Measurements from ENCODE around the gene CLCF1. TPM values are rescaled to one million over a fixed set of nuclear protein-coding genes. Genes with fewer than 3 reads are reported as not detected.

Gene CLCF1
- total and polyA plus RNA-seq, 10 of the 15 experiments (the other 5 are each of a cell fraction or from before 2014, with no cell fraction given), result 0.16 to 2.1 (median 0.63) TPM; not detected in 1

DNA sequence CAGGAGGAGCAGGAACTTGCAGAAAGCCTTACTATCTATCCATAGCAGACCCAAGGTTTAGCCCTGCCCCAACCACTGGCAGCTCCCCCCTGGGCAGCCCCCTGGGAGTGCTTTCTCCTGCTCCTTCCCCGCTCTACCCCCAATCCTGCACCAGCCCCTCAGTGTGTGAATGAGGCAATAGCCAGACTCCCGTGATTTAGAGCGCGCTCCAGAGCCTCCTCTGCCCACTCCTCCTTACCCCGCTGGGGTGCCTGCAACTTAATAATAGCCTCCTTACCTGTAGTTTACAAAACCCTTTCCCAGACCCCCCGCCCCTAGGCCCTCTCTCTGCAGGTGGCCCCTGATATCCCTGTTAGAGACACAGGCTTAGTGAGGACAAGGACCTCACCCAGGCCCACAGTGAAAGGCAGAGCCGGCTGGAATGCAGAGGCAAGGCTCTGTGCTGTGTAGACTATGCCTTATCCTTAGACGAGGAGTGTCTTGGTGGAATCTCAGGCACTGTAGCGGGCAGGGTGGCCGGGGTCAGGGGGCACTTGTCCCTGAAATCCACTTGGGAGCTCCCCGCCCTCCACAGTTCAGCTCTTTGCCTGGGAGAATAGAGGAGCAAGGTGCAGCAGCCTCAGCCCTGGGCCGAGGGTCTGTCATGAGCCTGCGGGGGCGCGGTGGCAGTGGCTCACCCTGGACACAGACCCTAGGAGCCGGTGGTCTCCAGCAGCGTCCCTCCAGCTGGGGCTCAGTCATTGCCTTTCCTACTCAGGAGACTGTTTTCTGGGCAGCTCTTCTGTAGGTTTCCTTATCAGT lies 37.8 kb upstream of the CLCF1 start:
- ATAC-seq (no peak), FAIRE-seq (no peak), DNase-seq (ENCODE audit: low read depth, low spot score) (no peak)
- RAD21 ChIA-PET (ENCODE audit: unreplicated experiment), result interaction anchor here (1.6 to 3.0 kb wide), 2 partner anchors 10 to 58 kb away, joined by 5 to 12 read pairs; partner anchors contain the start of genes POLD4 and PPP1CA
- H3K9me3 ChIP-seq (replicated peaks; ENCODE audit: control insufficient read depth, insufficient read depth, low read length), result no peaks in the 10 kb centered on the region
- POLR2A ChIA-PET, result interaction anchor here (2.6 to 2.8 kb wide), 2 partner anchors 7 to 10 kb away, joined by 13 to 16 read pairs; partner anchors contain the start of genes PPP1CA and TBC1D10C
- intact Hi-C loops (cut with micrococcal nuclease; ENCODE audit: unreplicated experiment) (no loop called here), in situ Hi-C loops (cut with MboI) (no loop called here)
- 90% methylated on average over 17 of the region's 17 CpGs for WGBS (ENCODE audit: insufficient coverage, insufficient replicate concordance, low lambda C conversion rate, missing lambda C conversion rate)
- H3K9ac ChIP-seq (ENCODE audit: control insufficient read depth, insufficient read depth, low read length), result no peak overlapping the region
- no peaks in the 10 kb centered on the region for H4K20me1 ChIP-seq (ENCODE audit: control insufficient read depth, insufficient read depth)
- no peak overlapping the region for H3K27ac ChIP-seq (ENCODE audit: control insufficient read depth, insufficient read depth)
- H3K79me2 ChIP-seq (ENCODE audit: control insufficient read depth, insufficient read depth, low read length), result peaks cover 3% of the 10 kb centered on the region
- peaks cover 0 to 4% of the 10 kb centered on the region in 2 experiments; a peak in 3 of 4 replicates for H3K27me3 ChIP-seq (replicated peaks in 1 of 2; ENCODE audit: control insufficient read depth in 2 of 2, insufficient read depth in 2 of 2, low read length in 1 of 2)
- H3K4me2 ChIP-seq (ENCODE audit: control insufficient read depth, insufficient read depth), result no peak overlapping the region
- BruUV-seq (replicated peaks), result no TSS peak
- TF ChIP-seq POU2F2 (IDR thresholded peaks at IDR 0.05; ENCODE audit: borderline replicate concordance, low read depth, low read length) (no peak), EP300 (IDR thresholded peaks at IDR 0.05; ENCODE audit: borderline replicate concordance in 1 of 2, control insufficient read depth in 1 of 2, low read depth in 2 of 2, low read length in 2 of 2) (no peak), POLR2AphosphoS2 (IDR thresholded peaks at IDR 0.05; ENCODE audit: low read depth, low read length) (0 out of 2 replicates have a peak, but pooled peaks have one; percentile 53)
- TF ChIP-seq, protein P1, sequence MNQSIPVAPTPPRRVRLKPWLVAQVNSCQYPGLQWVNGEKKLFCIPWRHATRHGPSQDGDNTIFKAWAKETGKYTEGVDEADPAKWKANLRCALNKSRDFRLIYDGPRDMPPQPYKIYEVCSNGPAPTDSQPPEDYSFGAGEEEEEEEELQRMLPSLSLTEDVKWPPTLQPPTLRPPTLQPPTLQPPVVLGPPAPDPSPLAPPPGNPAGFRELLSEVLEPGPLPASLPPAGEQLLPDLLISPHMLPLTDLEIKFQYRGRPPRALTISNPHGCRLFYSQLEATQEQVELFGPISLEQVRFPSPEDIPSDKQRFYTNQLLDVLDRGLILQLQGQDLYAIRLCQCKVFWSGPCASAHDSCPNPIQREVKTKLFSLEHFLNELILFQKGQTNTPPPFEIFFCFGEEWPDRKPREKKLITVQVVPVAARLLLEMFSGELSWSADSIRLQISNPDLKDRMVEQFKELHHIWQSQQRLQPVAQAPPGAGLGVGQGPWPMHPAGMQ (IDR thresholded peaks at IDR 0.05; ENCODE audit: borderline replicate concordance), result no peak
- TF ChIP-seq, protein P2, sequence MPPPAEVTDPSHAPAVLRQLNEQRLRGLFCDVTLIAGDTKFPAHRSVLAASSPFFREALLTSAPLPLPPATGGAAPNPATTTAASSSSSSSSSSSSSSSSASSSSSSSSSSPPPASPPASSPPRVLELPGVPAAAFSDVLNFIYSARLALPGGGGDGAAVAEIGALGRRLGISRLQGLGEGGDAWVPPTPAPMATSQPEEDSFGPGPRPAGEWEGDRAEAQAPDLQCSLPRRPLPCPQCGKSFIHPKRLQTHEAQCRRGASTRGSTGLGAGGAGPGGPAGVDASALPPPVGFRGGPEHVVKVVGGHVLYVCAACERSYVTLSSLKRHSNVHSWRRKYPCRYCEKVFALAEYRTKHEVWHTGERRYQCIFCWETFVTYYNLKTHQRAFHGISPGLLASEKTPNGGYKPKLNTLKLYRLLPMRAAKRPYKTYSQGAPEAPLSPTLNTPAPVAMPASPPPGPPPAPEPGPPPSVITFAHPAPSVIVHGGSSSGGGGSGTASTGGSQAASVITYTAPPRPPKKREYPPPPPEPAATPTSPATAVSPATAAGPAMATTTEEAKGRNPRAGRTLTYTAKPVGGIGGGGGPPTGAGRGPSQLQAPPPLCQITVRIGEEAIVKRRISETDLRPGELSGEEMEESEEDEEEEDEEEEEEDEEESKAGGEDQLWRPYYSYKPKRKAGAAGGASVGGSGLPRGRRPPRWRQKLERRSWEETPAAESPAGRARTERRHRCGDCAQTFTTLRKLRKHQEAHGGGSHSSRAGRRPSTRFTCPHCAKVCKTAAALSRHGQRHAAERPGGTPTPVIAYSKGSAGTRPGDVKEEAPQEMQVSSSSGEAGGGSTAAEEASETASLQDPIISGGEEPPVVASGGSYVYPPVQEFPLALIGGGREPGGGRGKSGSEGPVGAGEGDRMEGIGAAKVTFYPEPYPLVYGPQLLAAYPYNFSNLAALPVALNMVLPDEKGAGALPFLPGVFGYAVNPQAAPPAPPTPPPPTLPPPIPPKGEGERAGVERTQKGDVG (CRISPR knock-in tag; IDR thresholded peaks at IDR 0.05), result no peak
- TF ChIP-seq, protein P3, sequence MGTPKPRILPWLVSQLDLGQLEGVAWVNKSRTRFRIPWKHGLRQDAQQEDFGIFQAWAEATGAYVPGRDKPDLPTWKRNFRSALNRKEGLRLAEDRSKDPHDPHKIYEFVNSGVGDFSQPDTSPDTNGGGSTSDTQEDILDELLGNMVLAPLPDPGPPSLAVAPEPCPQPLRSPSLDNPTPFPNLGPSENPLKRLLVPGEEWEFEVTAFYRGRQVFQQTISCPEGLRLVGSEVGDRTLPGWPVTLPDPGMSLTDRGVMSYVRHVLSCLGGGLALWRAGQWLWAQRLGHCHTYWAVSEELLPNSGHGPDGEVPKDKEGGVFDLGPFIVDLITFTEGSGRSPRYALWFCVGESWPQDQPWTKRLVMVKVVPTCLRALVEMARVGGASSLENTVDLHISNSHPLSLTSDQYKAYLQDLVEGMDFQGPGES (IDR thresholded peaks at IDR 0.05), result no peak
- TF ChIP-seq, protein P4, sequence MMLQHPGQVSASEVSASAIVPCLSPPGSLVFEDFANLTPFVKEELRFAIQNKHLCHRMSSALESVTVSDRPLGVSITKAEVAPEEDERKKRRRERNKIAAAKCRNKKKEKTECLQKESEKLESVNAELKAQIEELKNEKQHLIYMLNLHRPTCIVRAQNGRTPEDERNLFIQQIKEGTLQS (IDR thresholded peaks at IDR 0.05; ENCODE audit: borderline replicate concordance, extremely low read depth, low read depth, low read length), result no peak
- CTCF ChIA-PET, result interaction anchor here (2.4 kb wide), 1 partner anchor 9 kb away, joined by 12 read pairs; the partner anchor contains the start of gene PPP1CA
- SMC1A ChIA-PET (ENCODE audit: uncharacterized antibody, unreplicated experiment), result interaction anchor here (0.8 kb wide), 1 partner anchor 10 kb away, joined by 3 read pairs; no protein-coding TSS in a partner anchor
- peaks cover 45% of the 10 kb centered on the region for H3K4me1 ChIP-seq (ENCODE audit: control insufficient read depth, insufficient read depth, low read length)
- no peak overlapping the region for H3K4me3 ChIP-seq
- H3K36me3 ChIP-seq (ENCODE audit: control insufficient read depth in 2 of 2, insufficient read depth in 2 of 2, low read length in 1 of 2), result no peaks in the 10 kb centered on the region
- H2AFZ ChIP-seq (ENCODE audit: control insufficient read depth, low read depth, low read length), result no peak overlapping the region
